Measurements from ENCODE around the gene RTN1.

The RTN1 gene

DNA sequence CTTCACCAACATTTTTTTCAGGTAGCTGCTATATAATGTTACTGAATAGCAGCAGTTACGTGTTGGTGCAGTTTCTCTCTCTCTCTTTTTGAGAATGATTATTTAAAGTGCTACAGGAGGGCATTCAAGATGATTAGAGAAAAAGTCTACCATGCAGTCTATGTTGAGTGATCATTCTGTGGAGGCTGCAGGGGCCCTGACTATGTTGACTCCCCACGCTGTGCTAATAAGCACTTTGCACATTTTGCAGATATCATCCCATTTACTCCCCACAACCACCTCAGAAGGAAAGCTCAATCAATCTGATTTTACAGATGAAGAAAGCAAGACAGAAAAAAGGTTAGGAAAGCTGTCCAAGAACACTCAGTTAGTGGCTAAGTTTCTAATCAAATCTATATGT, 87.8 kb downstream of the RTN1 start:
- no peak for DNase-seq

DNA sequence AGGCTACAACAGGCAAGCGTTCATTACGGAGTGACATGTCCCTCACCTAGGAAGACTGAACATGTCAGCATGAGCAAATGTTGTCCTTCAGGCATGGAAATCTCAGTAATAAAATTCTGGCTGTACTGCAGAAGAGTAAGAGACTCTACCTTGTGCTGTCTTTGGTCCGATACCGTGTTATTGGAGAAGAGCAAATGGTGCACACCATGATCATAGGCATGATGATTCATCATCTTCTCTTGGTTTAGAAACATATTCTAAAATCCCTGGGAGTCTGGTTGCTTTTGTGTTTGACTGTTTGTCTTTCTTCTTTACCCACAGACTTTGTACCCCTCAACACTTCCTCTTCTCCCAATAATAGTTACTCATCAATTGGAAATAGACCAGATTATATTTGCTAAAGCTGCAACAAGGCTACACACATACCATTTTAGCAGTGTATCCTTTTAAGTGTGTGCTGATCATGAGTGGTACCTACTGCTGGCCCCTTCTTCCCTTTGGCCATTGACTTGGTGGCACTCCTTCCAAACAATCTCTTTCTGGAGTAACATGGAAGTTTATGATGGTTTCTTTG, 93.5 kb downstream of the RTN1 start:
- no peak for DNase-seq

GRCh38 chr14:59776468-59776867, 94.1 kb downstream of the RTN1 start:
- DNase-seq = no peak

DNA sequence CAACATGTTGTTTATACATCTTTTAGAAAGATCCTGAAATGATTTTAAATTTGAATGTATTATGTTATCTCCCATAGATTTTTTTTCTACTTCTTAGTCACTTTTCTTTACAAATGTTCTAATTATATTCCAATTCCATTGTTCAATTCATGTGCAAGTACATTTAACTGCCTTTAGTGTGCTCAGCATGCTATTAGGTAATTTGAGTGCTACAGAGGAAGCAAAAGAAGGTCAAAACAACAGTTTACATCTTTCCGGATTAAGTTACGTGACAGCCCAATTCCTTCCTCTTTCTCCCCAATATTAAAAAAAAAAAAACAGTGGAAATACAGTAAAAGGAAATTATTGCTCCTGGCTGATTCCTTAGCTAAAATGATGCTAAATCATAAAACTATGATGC, 98.3 kb downstream of the RTN1 start:
- DNase-seq = no peak

DNA sequence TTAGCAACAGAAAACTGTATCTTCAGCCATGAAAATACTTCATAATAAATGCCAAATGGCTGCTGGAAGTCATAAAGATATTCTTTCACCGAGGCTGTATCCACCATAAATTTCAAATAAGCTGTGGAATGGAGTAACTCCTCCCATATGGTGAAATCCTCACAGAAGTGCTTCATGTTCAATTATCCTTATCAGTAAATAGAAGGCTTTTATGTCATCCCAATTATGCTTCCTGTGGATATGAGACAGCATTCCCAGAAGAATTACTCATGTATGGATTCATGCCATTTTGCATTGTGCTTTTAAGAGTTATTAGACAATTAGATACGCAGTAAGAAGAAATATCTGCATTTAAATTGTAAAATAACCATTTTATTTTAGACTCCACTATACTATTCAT, 99.0 kb downstream of the RTN1 start:
- DNase-seq = no peak

DNA sequence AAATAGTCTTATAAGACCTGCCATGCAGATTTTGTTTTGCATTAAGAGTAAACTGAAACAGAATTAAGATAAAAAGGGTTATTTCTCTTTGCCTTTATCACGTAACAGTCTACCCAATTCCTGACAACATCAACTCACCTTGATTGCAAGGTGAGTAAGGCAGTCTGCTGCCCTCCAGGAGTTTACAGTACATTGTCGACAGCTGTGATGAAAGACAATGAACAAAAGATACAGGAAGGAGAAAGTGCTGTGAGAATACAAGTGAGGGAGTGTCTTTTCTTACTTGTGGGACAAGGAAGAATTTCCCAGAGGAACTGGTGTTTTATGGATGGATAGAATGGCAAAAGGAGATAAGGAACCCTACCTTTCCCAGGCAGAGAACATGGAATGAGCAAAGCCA, 101.0 kb downstream of the RTN1 start:
- DNase-seq = no peak

- DNase-seq = no peak
These were observed 101.7 kb downstream of the RTN1 start for GRCh38 chr14:59768855-59769375.

GRCh38 chr14:59761851-59762250, 108.7 kb downstream of the RTN1 start:
- no peak for DNase-seq

GRCh38 chr14:59755409-59756135, 115.0 kb downstream of the RTN1 start:
- DNase-seq = no peak

DNA sequence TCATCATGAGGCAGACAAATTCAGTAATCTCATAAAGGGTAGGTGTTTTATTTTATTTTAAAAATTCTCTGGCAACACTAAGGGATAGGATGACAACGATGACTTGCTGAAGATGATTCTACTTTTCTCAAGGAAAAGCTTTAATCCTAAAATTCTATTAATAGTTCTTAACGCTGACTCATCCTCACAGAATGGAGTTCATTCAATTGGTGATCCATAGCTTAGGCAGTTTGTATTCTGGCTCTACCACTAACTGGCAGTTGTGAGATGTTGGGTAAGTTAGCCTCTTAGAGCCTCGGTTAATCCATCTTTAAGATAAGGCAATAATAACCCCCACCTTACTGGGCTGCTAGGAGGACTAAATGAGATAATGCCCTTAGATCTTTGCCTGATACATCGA, 116.3 kb downstream of the RTN1 start:
- DNase-seq = no peak

DNA sequence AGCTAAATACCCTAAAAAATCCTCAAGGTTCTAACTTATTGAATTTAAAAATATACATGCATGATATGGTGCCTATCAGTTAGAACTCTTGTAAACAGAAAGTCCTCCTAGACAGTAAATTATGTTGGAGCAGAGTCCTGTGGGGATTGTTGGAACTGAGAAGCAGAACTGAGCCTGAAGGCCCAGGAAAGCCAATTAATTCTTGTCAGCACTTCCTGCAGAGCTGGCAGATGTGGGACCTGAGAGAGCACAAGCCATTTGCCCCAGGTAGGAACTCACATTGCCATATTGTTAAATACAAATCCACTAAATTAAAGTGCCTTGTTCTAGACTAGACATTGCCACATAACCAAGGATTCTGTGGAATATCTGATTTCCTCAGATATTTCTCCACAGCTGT, 117.1 kb downstream of the RTN1 start:
- DNase-seq = no peak

DNA sequence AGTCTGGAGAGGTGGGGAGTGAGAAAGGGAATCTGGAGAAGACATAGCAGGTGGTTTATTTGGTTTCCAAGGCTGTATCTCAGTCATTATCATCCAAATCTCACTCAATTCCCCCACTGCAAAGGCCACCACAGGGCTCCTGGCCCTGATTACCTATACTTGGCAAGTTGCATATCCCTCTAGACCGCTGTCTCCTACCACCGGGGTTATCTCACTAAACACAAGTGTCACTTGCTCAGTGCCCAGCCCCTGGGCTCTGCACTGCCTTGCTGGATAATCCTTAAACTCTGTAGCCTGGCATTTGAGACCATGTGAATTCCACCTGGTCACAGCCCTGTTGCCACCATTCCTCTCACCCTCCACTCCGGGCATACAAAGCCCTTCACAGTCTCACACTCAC, 119.0 kb downstream of the RTN1 start:
- DNase-seq = no peak

DNA sequence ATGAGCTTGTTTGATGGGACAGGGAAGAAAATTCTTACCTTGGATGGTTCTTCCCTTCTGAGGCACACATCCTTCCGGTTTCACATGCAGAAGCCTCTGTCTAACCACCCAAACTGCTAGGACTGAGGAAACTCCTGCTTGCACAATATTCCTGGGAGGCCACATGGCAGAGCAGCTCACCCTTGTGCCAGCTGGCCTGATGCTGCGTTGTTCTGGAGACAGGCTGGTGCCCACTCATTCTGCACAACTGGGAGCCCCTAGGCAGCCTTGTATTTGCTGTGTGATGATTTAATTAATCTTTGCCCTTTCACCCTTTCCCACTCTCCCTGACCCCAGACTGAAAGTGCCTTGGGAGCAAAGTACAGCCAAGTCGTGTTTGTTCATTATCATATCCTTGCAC, 130.8 kb downstream of the RTN1 start:
- DNase-seq = no peak

GRCh38 chr14:59728304-59728703, 142.3 kb downstream of the RTN1 start:
- DNase-seq = no peak

DNA sequence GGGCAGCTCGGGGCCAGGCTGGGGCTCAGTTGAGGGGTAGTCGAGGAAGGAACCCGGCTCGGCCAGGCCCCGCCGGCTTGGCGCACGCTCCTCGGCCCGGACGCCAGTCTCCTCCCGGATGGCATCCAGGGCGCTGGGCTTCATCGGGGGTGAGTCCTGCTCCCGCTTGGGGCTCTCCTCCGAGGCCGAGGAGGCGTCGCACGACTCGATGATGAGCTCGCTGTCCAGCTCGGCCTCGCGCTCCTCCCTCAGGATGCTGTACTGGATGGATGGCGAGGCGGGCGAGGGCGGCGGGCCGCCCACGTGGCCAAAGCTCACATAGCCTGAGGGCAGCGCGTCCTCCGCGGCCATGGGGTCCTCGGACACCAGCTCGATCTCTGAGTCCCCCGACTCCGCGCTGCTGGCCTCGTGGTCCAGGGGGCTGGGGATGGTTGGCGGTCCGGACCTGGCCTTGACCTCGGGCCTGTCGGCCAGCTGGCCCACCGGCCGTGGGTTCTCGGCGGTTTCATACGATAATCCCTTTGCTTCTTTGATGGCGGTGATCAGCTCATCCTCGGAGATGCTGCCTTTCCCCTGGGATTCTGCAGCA, 143.4 kb downstream of the RTN1 start:
- DNase-seq = no peak

GRCh38 chr14:59711080-59711479, 159.5 kb downstream of the RTN1 start:
- DNase-seq = no peak

GRCh38 chr14:59707778-59708561, 162.6 kb downstream of the RTN1 start:
- DNase-seq = no peak

GRCh38 chr14:59705866-59706265, 164.7 kb downstream of the RTN1 start:
- no peak for DNase-seq

GRCh38 chr14:59705245-59705644, 165.3 kb downstream of the RTN1 start:
- DNase-seq = no peak

DNA sequence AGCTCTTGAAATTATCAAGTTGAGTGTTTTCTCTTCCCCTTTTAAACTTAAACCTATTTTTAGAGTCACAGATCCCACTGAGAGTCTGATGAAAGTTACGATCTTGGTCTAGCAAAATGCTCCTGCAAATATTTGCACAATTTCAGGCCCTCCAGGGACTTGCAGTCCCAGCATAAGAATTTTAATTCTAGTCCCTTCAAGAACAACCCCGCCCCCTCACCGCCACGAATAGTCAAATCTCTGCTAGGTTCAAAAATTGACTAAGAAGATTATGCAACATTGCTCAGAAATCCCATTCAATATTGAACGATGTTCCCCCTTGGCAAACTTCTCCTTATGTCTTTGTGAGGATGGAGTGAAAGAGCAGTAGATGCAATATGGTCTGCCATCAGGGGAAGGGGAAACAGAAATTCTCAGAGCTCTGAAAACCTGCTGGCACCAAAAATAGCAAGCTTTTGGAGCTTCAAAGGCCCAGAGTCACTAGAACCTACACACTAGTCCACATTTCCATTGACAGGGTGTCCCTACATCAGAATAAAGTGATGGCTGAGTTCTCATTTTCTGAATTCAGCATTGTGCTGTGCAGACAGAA, 166.4 kb downstream of the RTN1 start:
- no peak for DNase-seq

- no peak for DNase-seq
These were observed 171.1 kb downstream of the RTN1 start for GRCh38 chr14:59699442-59699841.

- no peak for DNase-seq
These were observed 171.8 kb downstream of the RTN1 start for GRCh38 chr14:59698793-59699192.

DNA sequence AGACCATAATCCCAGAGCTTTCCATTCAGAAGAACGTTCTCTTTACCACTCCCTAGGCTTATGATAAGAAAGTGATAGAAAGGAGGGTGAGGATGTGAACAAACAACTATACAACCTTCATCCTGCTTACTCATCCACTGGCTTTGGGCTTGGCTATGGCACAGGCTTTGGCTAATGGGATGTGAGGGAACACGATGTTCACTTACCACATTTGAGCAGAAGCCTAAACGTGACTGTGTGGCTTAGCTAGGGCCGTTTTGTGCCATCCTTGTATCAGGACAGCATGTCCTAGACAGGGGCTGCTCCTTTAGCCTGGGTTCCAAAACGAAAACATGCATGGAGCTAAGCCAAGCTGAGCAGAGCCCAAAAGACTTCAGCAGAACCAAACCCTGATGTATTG, 175.4 kb downstream of the RTN1 start:
- no peak for DNase-seq
